ENCODE results near the gene KCTD19.

The KCTD19 gene

GRCh38 chr16:67304020-67304419, 22.5 kb downstream of the KCTD19 start:
- H3K4me3 ChIP-seq (ENCODE audit: low read length) = no peak overlapping the region
- no peaks in the 10 kb centered on the region for H3K9me3 ChIP-seq (ENCODE audit: control insufficient read depth, insufficient read depth, low read length)
- no peaks in the 10 kb centered on the region for H3K9me2 ChIP-seq (replicated peaks; ENCODE audit: control insufficient read depth, low read length)
- no peak overlapping the region for H3K4me2 ChIP-seq (ENCODE audit: low read length)
- H3F3A ChIP-seq (ENCODE audit: control insufficient read depth, insufficient read depth) = no peaks in the 10 kb centered on the region
- no peaks in the 10 kb centered on the region for H3K36me3 ChIP-seq (ENCODE audit: control insufficient read depth, low read length)
- H3K27me3 ChIP-seq (ENCODE audit: control insufficient read depth, low read length) = peaks cover 20% of the 10 kb centered on the region
- H3K4me1 ChIP-seq (ENCODE audit: control insufficient read depth, low read length) = no peaks in the 10 kb centered on the region
- no peak for TF ChIP-seq EZH2phosphoT487 (IDR thresholded peaks at IDR 0.05; ENCODE audit: borderline replicate concordance, low read length)
- no peak for TF ChIP-seq CTCF (IDR thresholded peaks at IDR 0.05; ENCODE audit: low read depth, low read length, poor library complexity, severe bottlenecking)
- H4K20me1 ChIP-seq (ENCODE audit: control insufficient read depth, insufficient read depth, low read depth, low read length) = no peaks in the 10 kb centered on the region; the same call in 1 of the 2 replicates
- no peaks in the 10 kb centered on the region for H3K79me2 ChIP-seq (ENCODE audit: control insufficient read depth, low read length)
- H3K27ac ChIP-seq (ENCODE audit: low read depth, low read length) = no peak overlapping the region

GRCh38 chr16:67302970-67303369, 23.6 kb downstream of the KCTD19 start:
- H3K4me3 ChIP-seq (ENCODE audit: low read length) = no peak overlapping the region
- peaks cover 20% of the 10 kb centered on the region for H3K27me3 ChIP-seq (ENCODE audit: control insufficient read depth, low read length)
- no peaks in the 10 kb centered on the region for H3K36me3 ChIP-seq (ENCODE audit: control insufficient read depth, low read length)
- H3K27ac ChIP-seq (ENCODE audit: low read depth, low read length) = no peak overlapping the region
- no peaks in the 10 kb centered on the region; the same call in 1 of the 2 replicates for H4K20me1 ChIP-seq (ENCODE audit: control insufficient read depth, insufficient read depth, low read depth, low read length)
- H3K79me2 ChIP-seq (ENCODE audit: control insufficient read depth, low read length) = no peaks in the 10 kb centered on the region
- H3K9me2 ChIP-seq (replicated peaks; ENCODE audit: control insufficient read depth, low read length) = no peaks in the 10 kb centered on the region
- TF ChIP-seq CTCF (IDR thresholded peaks at IDR 0.05; ENCODE audit: low read depth, low read length, poor library complexity, severe bottlenecking) (no peak), EZH2phosphoT487 (IDR thresholded peaks at IDR 0.05; ENCODE audit: borderline replicate concordance, low read length) (no peak)
- no peak overlapping the region for H3K4me2 ChIP-seq (ENCODE audit: low read length)
- no peaks in the 10 kb centered on the region for H3K4me1 ChIP-seq (ENCODE audit: control insufficient read depth, low read length)
- H3K9me3 ChIP-seq (ENCODE audit: control insufficient read depth, insufficient read depth, low read length) = no peaks in the 10 kb centered on the region
- no peaks in the 10 kb centered on the region for H3F3A ChIP-seq (ENCODE audit: control insufficient read depth, insufficient read depth)

- Histone ChIP-seq H3K79me2 (ENCODE audit: control insufficient read depth, low read length) (no peaks in the 10 kb centered on the region), H3F3A (ENCODE audit: control insufficient read depth, insufficient read depth) (no peaks in the 10 kb centered on the region), H3K27me3 (ENCODE audit: control insufficient read depth, low read length) (peaks cover 24% of the 10 kb centered on the region), H3K9me2 (replicated peaks; ENCODE audit: control insufficient read depth, low read length) (no peaks in the 10 kb centered on the region), H3K4me3 (ENCODE audit: low read length) (no peak overlapping the region), H3K9me3 (ENCODE audit: control insufficient read depth, insufficient read depth, low read length) (no peaks in the 10 kb centered on the region), H3K36me3 (ENCODE audit: control insufficient read depth, low read length) (no peaks in the 10 kb centered on the region), H3K4me1 (ENCODE audit: control insufficient read depth, low read length) (no peaks in the 10 kb centered on the region), H3K27ac (ENCODE audit: low read depth, low read length) (no peak overlapping the region), H3K4me2 (ENCODE audit: low read length) (no peak overlapping the region), H4K20me1 (ENCODE audit: control insufficient read depth, insufficient read depth, low read depth, low read length) (no peaks in the 10 kb centered on the region; the same call in 1 of the 2 replicates)
- TF ChIP-seq EZH2phosphoT487 (IDR thresholded peaks at IDR 0.05; ENCODE audit: borderline replicate concordance, low read length) = no peak
- no peak for TF ChIP-seq CTCF (IDR thresholded peaks at IDR 0.05; ENCODE audit: low read depth, low read length, poor library complexity, severe bottlenecking)
Observed at GRCh38 chr16:67302076-67302475, 24.5 kb downstream of the KCTD19 start.
